HepG2 (cell line): ENCODE data around the gene RING1. TPM values are rescaled to one million over a fixed set of nuclear protein-coding genes. Genes with fewer than 3 reads are reported as not detected.
A peak's percentile ranks its signal among the peaks of the same experiment; 100 is the strongest.

ENCODE experiments used
- ARHGAP35 ChIP-seq: sonication (generic); formaldehyde crosslinking; IDR thresholded peaks from 2 replicates; pipeline ENCODE4 v1.9.0; 2022; ENCODE audit warnings: mild to moderate bottlenecking, inconsistent platforms, moderate library complexity, missing genetic modification reagents, borderline replicate concordance
- FOXK2 ChIP-seq: fragments of 450-650 bp; IDR thresholded peaks from 2 replicates; pipeline ENCODE4 v1.6.1; 2016
- KDM4B ChIP-seq: sonication (generic); formaldehyde crosslinking; IDR thresholded peaks from 2 replicates; pipeline ENCODE4 v1.4.0; 2020; ENCODE audit warnings: missing genetic modification reagents
- KLF13 ChIP-seq: sonication (generic); formaldehyde crosslinking; IDR thresholded peaks from 2 replicates; pipeline ENCODE4 v1.4.0; 2020; ENCODE audit warnings: mild to moderate bottlenecking, missing genetic modification reagents
- KMT2B ChIP-seq: IDR thresholded peaks from 2 replicates; pipeline ENCODE4 v1.6.1; 2016; ENCODE audit warnings: missing genetic modification reagents, missing compliant biosample characterization
- RBM39 ChIP-seq: fragments of 200-400 bp; formaldehyde crosslinking; IDR thresholded peaks from one replicate; pipeline ENCODE4 v1.6.1; 2018; ENCODE audit warnings: antibody characterized with exemption, mild to moderate bottlenecking, low read depth, low read length; ENCODE audit not compliant: poor library complexity, severe bottlenecking
- RXRA ChIP-seq: sonication (generic); formaldehyde crosslinking; IDR thresholded peaks from 2 replicates; pipeline ENCODE4 v1.5.1; 2020; ENCODE audit warnings: missing genetic modification reagents
- SMARCE1 ChIP-seq: fragments of 450-650 bp; IDR thresholded peaks from 2 replicates; pipeline ENCODE4 v1.6.1; 2017; ENCODE audit warnings: borderline replicate concordance
- SNAI1 ChIP-seq: sonication (generic); formaldehyde crosslinking; IDR thresholded peaks from 2 replicates; pipeline ENCODE4 v1.5.0; 2020; ENCODE audit warnings: mild to moderate bottlenecking, missing genetic modification reagents, borderline replicate concordance
- SNAPC2 ChIP-seq: sonication (generic); formaldehyde crosslinking; IDR thresholded peaks from 2 replicates; pipeline ENCODE4 v1.8.1; 2022; ENCODE audit warnings: mild to moderate bottlenecking, missing genetic modification reagents
- SOX13 ChIP-seq, 3 experiments: fragments of 450-650 bp in 1 of 3; sonication (generic) in 1 of 3; formaldehyde crosslinking in 1 of 3; IDR thresholded peaks in 2 of 3; conservative IDR thresholded peaks in 1 of 3; 2 replicates each; pipeline versions ENCODE4 v1.5.0 to v1.6.1; 2016 to 2020; ENCODE audit warnings: antibody characterized with exemption in 1 of 3, mild to moderate bottlenecking in 1 of 3, missing compliant biosample characterization in 1 of 3, missing genetic modification reagents in 1 of 3, moderate library complexity in 1 of 3
- WIZ ChIP-seq: sonication (generic); formaldehyde crosslinking; IDR thresholded peaks from 2 replicates; pipeline ENCODE4 v1.5.1; 2020; ENCODE audit warnings: mild to moderate bottlenecking, missing genetic modification reagents
- YEATS2 ChIP-seq: sonication (generic); formaldehyde crosslinking; IDR thresholded peaks from 2 replicates; pipeline ENCODE4 v1.4.0; 2020; ENCODE audit warnings: missing genetic modification reagents, borderline replicate concordance
- ZFAT ChIP-seq: sonication (generic); formaldehyde crosslinking; conservative IDR thresholded peaks from 2 replicates; pipeline ENCODE4 v1.8.1; 2023; ENCODE audit warnings: missing genetic modification reagents, inconsistent platforms
- ZFY ChIP-seq: sonication (generic); formaldehyde crosslinking; IDR thresholded peaks from 2 replicates; pipeline ENCODE4 v1.4.0; 2020; ENCODE audit warnings: missing genetic modification reagents
- ZNF101 ChIP-seq: sonication (generic); formaldehyde crosslinking; IDR thresholded peaks from 2 replicates; pipeline ENCODE4 v1.4.0; 2020; ENCODE audit warnings: mild to moderate bottlenecking, low read depth, missing genetic modification reagents, borderline replicate concordance
- ZNF574 ChIP-seq: sonication (generic); formaldehyde crosslinking; IDR thresholded peaks from 2 replicates; pipeline ENCODE4 v1.4.0; 2020; ENCODE audit warnings: missing genetic modification reagents
- ZNF746 ChIP-seq: sonication (generic); formaldehyde crosslinking; IDR thresholded peaks from 2 replicates; pipeline ENCODE4 v1.8.0; 2022; ENCODE audit warnings: mild to moderate bottlenecking, missing genetic modification reagents
- ZSCAN22 ChIP-seq: sonication (generic); formaldehyde crosslinking; IDR thresholded peaks from 2 replicates; pipeline ENCODE4 v1.4.0; 2020; ENCODE audit warnings: mild to moderate bottlenecking, missing genetic modification reagents
- polyA plus RNA-seq, 8 experiments: library from polyadenylated mRNA; depleted of rRNA in 3 of 8; stranded (reverse) in 7 of 8; unstranded in 1 of 8; fragments of >200 nt; fragmentation: Illumina TruSeq in 4 of 8; extraction: Trizol in 4 of 8; gene quantifications; 2 replicates each; pipeline versions ENCODE4 v1.2.1 to v1.2.3, GENCODE V29; 2011 to 2016; ENCODE audit warnings: low read depth in 4 of 8, missing spikeins in 1 of 8, mixed read lengths in 1 of 8; ENCODE audit not compliant: insufficient read depth in 1 of 8
- total RNA-seq, 5 experiments: library from RNA; depleted of rRNA; stranded (reverse); fragments of >200 nt; fragmentation: Illumina TruSeq; extraction: Trizol; gene quantifications; 2 replicates each; pipeline ENCODE4 v1.2.3, GENCODE V29; 2016; ENCODE audit warnings: low read depth in 1 of 5
- TF ChIP-seq, protein P1 (sequence below): IDR thresholded peaks from 2 replicates; pipeline ENCODE4 v1.4.0; 2020; ENCODE audit warnings: mild to moderate bottlenecking, missing genetic modification reagents
- TF ChIP-seq, protein P2 (sequence below): sonication (generic); formaldehyde crosslinking; IDR thresholded peaks from 2 replicates; pipeline ENCODE4 v1.5.0; 2020; ENCODE audit warnings: missing genetic modification reagents
- TF ChIP-seq, protein P3 (sequence below): IDR thresholded peaks from 2 replicates; pipeline ENCODE4 v1.6.1; 2016; ENCODE audit warnings: control low read depth

The RING1 gene
- total and polyA plus RNA-seq, 2 of the 13 experiments (the other 11 are each of a cell fraction or from before 2014, with no cell fraction given): 23.9 to 33.6 TPM

GRCh38 chr6:33199687-33200218 is 8.5 kb upstream of the RING1 start (continued):
- TF ChIP-seq, protein P1, sequence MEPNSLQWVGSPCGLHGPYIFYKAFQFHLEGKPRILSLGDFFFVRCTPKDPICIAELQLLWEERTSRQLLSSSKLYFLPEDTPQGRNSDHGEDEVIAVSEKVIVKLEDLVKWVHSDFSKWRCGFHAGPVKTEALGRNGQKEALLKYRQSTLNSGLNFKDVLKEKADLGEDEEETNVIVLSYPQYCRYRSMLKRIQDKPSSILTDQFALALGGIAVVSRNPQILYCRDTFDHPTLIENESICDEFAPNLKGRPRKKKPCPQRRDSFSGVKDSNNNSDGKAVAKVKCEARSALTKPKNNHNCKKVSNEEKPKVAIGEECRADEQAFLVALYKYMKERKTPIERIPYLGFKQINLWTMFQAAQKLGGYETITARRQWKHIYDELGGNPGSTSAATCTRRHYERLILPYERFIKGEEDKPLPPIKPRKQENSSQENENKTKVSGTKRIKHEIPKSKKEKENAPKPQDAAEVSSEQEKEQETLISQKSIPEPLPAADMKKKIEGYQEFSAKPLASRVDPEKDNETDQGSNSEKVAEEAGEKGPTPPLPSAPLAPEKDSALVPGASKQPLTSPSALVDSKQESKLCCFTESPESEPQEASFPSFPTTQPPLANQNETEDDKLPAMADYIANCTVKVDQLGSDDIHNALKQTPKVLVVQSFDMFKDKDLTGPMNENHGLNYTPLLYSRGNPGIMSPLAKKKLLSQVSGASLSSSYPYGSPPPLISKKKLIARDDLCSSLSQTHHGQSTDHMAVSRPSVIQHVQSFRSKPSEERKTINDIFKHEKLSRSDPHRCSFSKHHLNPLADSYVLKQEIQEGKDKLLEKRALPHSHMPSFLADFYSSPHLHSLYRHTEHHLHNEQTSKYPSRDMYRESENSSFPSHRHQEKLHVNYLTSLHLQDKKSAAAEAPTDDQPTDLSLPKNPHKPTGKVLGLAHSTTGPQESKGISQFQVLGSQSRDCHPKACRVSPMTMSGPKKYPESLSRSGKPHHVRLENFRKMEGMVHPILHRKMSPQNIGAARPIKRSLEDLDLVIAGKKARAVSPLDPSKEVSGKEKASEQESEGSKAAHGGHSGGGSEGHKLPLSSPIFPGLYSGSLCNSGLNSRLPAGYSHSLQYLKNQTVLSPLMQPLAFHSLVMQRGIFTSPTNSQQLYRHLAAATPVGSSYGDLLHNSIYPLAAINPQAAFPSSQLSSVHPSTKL (CRISPR knock-in tag): peak; percentile 79
- no peak for TF ChIP-seq ZNF574 (CRISPR knock-in tag)
- TF ChIP-seq ZSCAN22: peak; percentile 56; the same call in 1 of the 2 replicates
- no peak for TF ChIP-seq SNAPC2 (CRISPR knock-in tag)
- TF ChIP-seq, protein P2, sequence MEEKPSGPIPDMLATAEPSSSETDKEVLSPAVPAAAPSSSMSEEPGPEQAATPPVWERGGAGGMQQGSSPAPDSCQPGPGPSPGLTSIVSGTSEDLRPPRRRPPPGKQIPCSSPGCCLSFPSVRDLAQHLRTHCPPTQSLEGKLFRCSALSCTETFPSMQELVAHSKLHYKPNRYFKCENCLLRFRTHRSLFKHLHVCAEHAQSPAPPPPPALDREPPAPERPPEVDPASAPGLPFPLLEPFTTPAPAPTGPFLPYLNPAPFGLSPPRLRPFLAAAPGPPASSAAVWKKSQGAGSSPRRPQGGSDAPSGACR (CRISPR knock-in tag): peak; percentile 49; the same call in 1 of the 2 replicates
- TF ChIP-seq SNAI1 (CRISPR knock-in tag): peak; percentile 63; the same call in 1 of the 2 replicates
- TF ChIP-seq ZNF746 (CRISPR knock-in tag): peak; percentile 98
- no peak for TF ChIP-seq SMARCE1
- TF ChIP-seq RBM39: no peak
- peak; percentile 64; the same call in 1 of the 2 replicates for TF ChIP-seq RXRA (CRISPR knock-in tag)
- peak; percentile 15; the same call in 1 of the 2 replicates for TF ChIP-seq KMT2B (CRISPR knock-in tag)
- no peak; the same call in 1 of the 2 replicates for TF ChIP-seq SOX13 (IDR thresholded peaks at IDR 0.05)
- TF ChIP-seq SOX13 (CRISPR knock-in tag; conservative IDR thresholded peaks at IDR 0.05 in 1 of 2, IDR thresholded peaks at IDR 0.05 in 1 of 2): peak in 1 of 2 experiments; percentile 60; a peak in 1 of 4 replicates
- TF ChIP-seq ZNF101 (CRISPR knock-in tag): no peak; the same call in 1 of the 2 replicates
- TF ChIP-seq KDM4B (CRISPR knock-in tag): peak; percentile 71
- TF ChIP-seq WIZ (CRISPR knock-in tag): no peak
- peak; percentile 94 for TF ChIP-seq FOXK2
- TF ChIP-seq KLF13 (CRISPR knock-in tag): no peak
- TF ChIP-seq YEATS2 (CRISPR knock-in tag): peak; percentile 2; the same call in 1 of the 2 replicates
- no peak for TF ChIP-seq ZFAT (CRISPR knock-in tag)
- peak; percentile 83 for TF ChIP-seq ZFY
- TF ChIP-seq, protein P3, sequence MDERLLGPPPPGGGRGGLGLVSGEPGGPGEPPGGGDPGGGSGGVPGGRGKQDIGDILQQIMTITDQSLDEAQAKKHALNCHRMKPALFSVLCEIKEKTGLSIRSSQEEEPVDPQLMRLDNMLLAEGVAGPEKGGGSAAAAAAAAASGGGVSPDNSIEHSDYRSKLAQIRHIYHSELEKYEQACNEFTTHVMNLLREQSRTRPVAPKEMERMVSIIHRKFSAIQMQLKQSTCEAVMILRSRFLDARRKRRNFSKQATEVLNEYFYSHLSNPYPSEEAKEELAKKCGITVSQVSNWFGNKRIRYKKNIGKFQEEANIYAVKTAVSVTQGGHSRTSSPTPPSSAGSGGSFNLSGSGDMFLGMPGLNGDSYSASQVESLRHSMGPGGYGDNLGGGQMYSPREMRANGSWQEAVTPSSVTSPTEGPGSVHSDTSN (CRISPR knock-in tag): no peak
- TF ChIP-seq ARHGAP35 (CRISPR knock-in tag): no peak
